Measurements from ENCODE around the gene SCRN2. TPM values are rescaled to one million over a fixed set of nuclear protein-coding genes. Genes with fewer than 3 reads are reported as not detected.

SCRN2 gene
- total and polyA plus RNA-seq, 7 donors, result 22.5 to 44.6 (median 28.8) TPM

DNA sequence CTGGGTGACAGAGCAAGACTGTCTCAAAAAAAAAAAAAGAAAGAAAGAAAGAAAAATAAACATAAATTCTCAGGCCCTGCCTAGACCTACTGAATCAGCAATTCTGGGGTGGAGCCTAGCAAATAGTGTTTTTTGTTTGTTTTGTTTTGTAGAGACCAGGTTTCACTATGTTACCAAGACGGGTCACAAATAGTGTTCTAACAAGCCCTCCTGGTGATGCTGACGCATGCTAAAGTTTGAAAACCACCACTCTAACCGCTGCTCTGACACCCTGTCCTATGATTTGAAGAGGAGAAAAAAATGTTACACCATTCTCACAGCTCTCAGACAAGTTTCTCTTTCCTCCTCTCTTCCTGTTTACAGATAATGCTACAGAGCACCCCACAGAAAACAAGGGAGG is 11.2 kb downstream of the SCRN2 start:
- TF ChIP-seq POLR2AphosphoS5 (IDR thresholded peaks at IDR 0.05), result no peak
- Histone ChIP-seq H3K27me3 (no peaks in the 10 kb centered on the region), H3K36me3 (peaks cover 3 to 41% (median 22%) of the 10 kb centered on the region in 4 donors), H3K9me3 (no peaks in the 10 kb centered on the region), H3K4me3 (no peak overlapping the region), H3K27ac (no peak overlapping the region), H3K4me1 (peaks cover 0 to 25% (median 20%) of the 10 kb centered on the region in 4 donors)
- no peak for DNase-seq
- intact Hi-C loops (cut with DNase I), result no loop called here
- 73 to 75% methylated on average over 3 of the region's 3 CpGs for WGBS, 2 donors

GRCh38 chr17:47823519-47823918 is 17.6 kb downstream of the SCRN2 start:
- no peaks in the 10 kb centered on the region for H3K9me3 ChIP-seq
- no peak overlapping the region for H3K4me3 ChIP-seq
- no peak for DNase-seq
- H3K4me1 ChIP-seq, result peaks cover 0 to 23% (median 20%) of the 10 kb centered on the region in 4 donors
- TF ChIP-seq CTCF (IDR thresholded peaks at IDR 0.05) (no peak), POLR2A (IDR thresholded peaks at IDR 0.05) (no peak), EP300 (IDR thresholded peaks at IDR 0.05) (no peak)
- peaks cover 3 to 62% (median 33%) of the 10 kb centered on the region in 4 donors for H3K36me3 ChIP-seq
- intact Hi-C loops (cut with DNase I), result no loop called here
- H3K27me3 ChIP-seq, result no peaks in the 10 kb centered on the region
- 94% methylated on average over 4 of the region's 4 CpGs for WGBS, 2 donors
- no peak overlapping the region for H3K27ac ChIP-seq

GRCh38 chr17:47822785-47823184 is 18.3 kb downstream of the SCRN2 start:
- Histone ChIP-seq H3K9me3 (no peaks in the 10 kb centered on the region), H3K27ac (no peak overlapping the region), H3K4me3 (no peak overlapping the region), H3K27me3 (no peaks in the 10 kb centered on the region), H3K36me3 (peaks cover 3 to 62% (median 36%) of the 10 kb centered on the region in 4 donors), H3K4me1 (peaks cover 0 to 23% (median 20%) of the 10 kb centered on the region in 4 donors)
- intact Hi-C loops (cut with DNase I), result no loop called here
- TF ChIP-seq CTCF (IDR thresholded peaks at IDR 0.05), result no peak
- no peak for TF ChIP-seq POLR2A (IDR thresholded peaks at IDR 0.05)
- no peak for TF ChIP-seq EP300 (IDR thresholded peaks at IDR 0.05)
- no peak for TF ChIP-seq POLR2AphosphoS5 (IDR thresholded peaks at IDR 0.05)
- DNase-seq, result no peak
- WGBS, 2 donors, result 94 to 97% methylated on average over 4 of the region's 4 CpGs

GRCh38 chr17:47821424-47822391 is 19.4 kb downstream of the SCRN2 start, which contains the start of gene OSBPL7:
Gene OSBPL7 (minus strand): TSS chr17:47821794. CDS start chr17:47820278, 1,516 bp downstream.
- Histone ChIP-seq H3K4me3 (peak within 1 kb of the TSS; percentile 41 to 60 (median 50)), H3K4me1 (peaks cover 0 to 23% (median 20%) of the 10 kb centered on the region in 4 donors), H3K9me3 (no peaks in the 10 kb centered on the region), H3K36me3 (peaks cover 2 to 62% (median 33%) of the 10 kb centered on the region in 4 donors), H3K27ac (peak within 1 kb of the TSS; percentile 30 to 46 (median 40)), H3K27me3 (no peaks in the 10 kb centered on the region)
- intact Hi-C loops (cut with DNase I), result no loop called here
- WGBS, 2 donors, result 3 to 7% methylated on average over 21 of the region's 21 CpGs
- TF ChIP-seq POLR2A (IDR thresholded peaks at IDR 0.05), result peak in 1 of 2 donors; percentile 34
- TF ChIP-seq POLR2AphosphoS5 (IDR thresholded peaks at IDR 0.05), result peak in 2 of 4 donors; percentile 41 to 60
- no peak for TF ChIP-seq CTCF (IDR thresholded peaks at IDR 0.05)
- no peak for TF ChIP-seq EP300 (IDR thresholded peaks at IDR 0.05)
- peak; percentile 88 for DNase-seq

- Histone ChIP-seq H3K27me3 (no peaks in the 10 kb centered on the region), H3K4me1 (peaks cover 0 to 23% (median 20%) of the 10 kb centered on the region in 4 donors), H3K27ac (peak overlapping the region in 3 of 4 donors; percentile 36 to 46 (median 44)), H3K36me3 (peaks cover 6 to 62% (median 28%) of the 10 kb centered on the region in 4 donors), H3K4me3 (peak overlapping the region; percentile 41 to 60 (median 50)), H3K9me3 (no peaks in the 10 kb centered on the region)
- no peak for DNase-seq
- no peak for TF ChIP-seq POLR2A (IDR thresholded peaks at IDR 0.05)
- TF ChIP-seq EP300 (IDR thresholded peaks at IDR 0.05), result no peak
- no peak for TF ChIP-seq POLR2AphosphoS5 (IDR thresholded peaks at IDR 0.05)
- no peak for TF ChIP-seq CTCF (IDR thresholded peaks at IDR 0.05)
- intact Hi-C loops (cut with DNase I), result no loop called here
- 3 to 9% methylated on average over 4 of the region's 4 CpGs for WGBS, 2 donors
Observed at GRCh38 chr17:47821031-47821423, 20.0 kb downstream of the SCRN2 start.

All from sigmoid colon (tissue), 7 donors.